PC-3 (cell line): ENCODE measurements around the gene FCF1.

Experiments used
- CTCF ChIP-seq: fragments of 300-600 bp; sonication (generic); conservative IDR thresholded peaks from 2 replicates; pipeline ENCODE4 v1.5.1; 2017; ENCODE audit warnings: antibody characterized with exemption, low read depth, mild to moderate bottlenecking, low read length
- EZH2phosphoT487 ChIP-seq: fragments of 300-600 bp; sonication (generic); IDR thresholded peaks from 2 replicates; pipeline ENCODE4 v1.6.1; 2018; ENCODE audit warnings: mild to moderate bottlenecking, antibody characterized with exemption, low read length, borderline replicate concordance

DNA sequence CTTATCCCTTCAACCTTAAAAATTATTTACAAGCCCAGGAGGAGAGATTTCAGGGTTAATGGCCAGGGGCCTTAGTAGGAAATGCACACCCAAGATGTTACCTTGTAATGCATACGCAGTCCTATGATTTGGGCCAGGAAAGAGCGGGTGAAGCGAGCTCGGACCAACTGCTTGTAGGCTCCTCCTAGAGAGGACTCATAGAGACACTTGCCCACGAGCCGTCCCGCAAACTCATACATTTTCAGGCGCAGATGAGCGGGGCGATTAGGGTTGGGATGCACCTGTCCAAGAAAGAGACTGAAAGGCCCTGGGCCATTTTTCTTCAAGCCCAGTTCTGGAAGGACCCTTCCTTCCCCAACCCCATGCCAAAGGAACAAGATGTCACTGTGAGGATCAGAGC is 43.1 kb upstream of the FCF1 start:
- TF ChIP-seq CTCF (no peak), EZH2phosphoT487 (no peak)
